IMR-90 (cell line): ENCODE results near the gene ECI2.

ENCODE experiments used
- CHD1 ChIP-seq: IDR thresholded peaks from 2 replicates; pipeline ENCODE4 v1.6.1; 2012; ENCODE audit warnings: low read depth, low read length, improper control_type of control experiment
- CTCF ChIP-seq: conservative IDR thresholded peaks from 2 replicates; pipeline ENCODE4 v1.5.1; 2012; ENCODE audit warnings: mild to moderate bottlenecking, low read depth, low read length, improper control_type of control experiment
- MAFK ChIP-seq: IDR thresholded peaks from 2 replicates; pipeline ENCODE4 v1.6.1; 2012; ENCODE audit warnings: low read depth, low read length, improper control_type of control experiment
- MXI1 ChIP-seq: IDR thresholded peaks from 2 replicates; pipeline ENCODE4 v1.6.1; 2012; ENCODE audit warnings: low read depth, mild to moderate bottlenecking, low read length, moderate library complexity, borderline replicate concordance
- NFE2L2 ChIP-seq: fragments of 150-350 bp; IDR thresholded peaks from 2 replicates; pipeline ENCODE4 v1.6.1; 2016; ENCODE audit warnings: low read depth, mild to moderate bottlenecking, low read length
- POLR2A ChIP-seq: IDR thresholded peaks from 2 replicates; pipeline ENCODE4 v1.6.1; 2012; ENCODE audit warnings: mild to moderate bottlenecking, low read depth, low read length
- RAD21 ChIP-seq: IDR thresholded peaks from 2 replicates; pipeline ENCODE4 v1.6.1; 2012; ENCODE audit warnings: low read length, improper control_type of control experiment
- RFX5 ChIP-seq: IDR thresholded peaks from 2 replicates; pipeline ENCODE4 v1.8.0; 2012; ENCODE audit warnings: low read depth, mild to moderate bottlenecking, low read length, moderate library complexity
- SMC3 ChIP-seq: fragments of 150-350 bp; IDR thresholded peaks from 2 replicates; pipeline ENCODE4 v1.6.1; 2016; ENCODE audit warnings: low read depth, mild to moderate bottlenecking, antibody characterized with exemption, low read length, moderate library complexity

GRCh38 chr6:4125500-4125899 lies 9.9 kb downstream of the ECI2 start:
- TF ChIP-seq MXI1 (no peak), MAFK (no peak), POLR2A (no peak), CTCF (no peak), NFE2L2 (no peak), RFX5 (no peak), CHD1 (no peak), RAD21 (no peak), SMC3 (no peak)
